GM23338 (cell line): Measurements from ENCODE around the gene ARL2BP. TPM values are rescaled to one million over a fixed set of nuclear protein-coding genes. Genes with fewer than 3 reads are reported as not detected.
"Not testable (repeated sequence)": the region's sequence is repeated elsewhere in the genome, so short reads cannot be mapped to it uniquely, and the experiment has no call there.

ENCODE experiments used
- ATAC-seq: fragments of 200-7000 bp; cut with Tn5 transposase; 3 replicates; pipeline ENCODE4 v1.9.1; 2020
- DNase-seq: peaks from one replicate; pipeline ENCODE4 v3.0.0-alpha.2; 2015; ENCODE audit warnings: low spot score
- H2AFZ ChIP-seq: fragments of 200-600 bp; sonication (generic); 2 replicates; pipeline ENCODE4 v1.8.0; 2016; ENCODE audit warnings: antibody characterized with exemption, mild to moderate bottlenecking, moderate library complexity
- H3F3A ChIP-seq: fragments of 200-600 bp; sonication (generic); replicated peaks from 2 replicates; pipeline ENCODE4 v1.8.0; 2017; ENCODE audit warnings: antibody characterized with exemption, mixed run types, low read depth
- H3K27ac ChIP-seq: fragments of 200-600 bp; sonication (generic); 2 replicates; pipeline ENCODE4 v1.6.1; 2016; ENCODE audit warnings: low read depth
- H3K27me3 ChIP-seq: fragments of 200-600 bp; sonication (generic); 2 replicates; pipeline ENCODE4 v1.8.0; 2016; ENCODE audit warnings: mild to moderate bottlenecking, mixed run types, moderate library complexity; ENCODE audit not compliant: insufficient read depth
- H3K36me3 ChIP-seq: fragments of 200-600 bp; sonication (generic); 2 replicates; pipeline ENCODE4 v1.8.0; 2016; ENCODE audit warnings: mild to moderate bottlenecking; ENCODE audit not compliant: insufficient read depth
- H3K4me1 ChIP-seq: fragments of 200-600 bp; sonication (generic); 2 replicates; pipeline ENCODE4 v1.8.0; 2016; ENCODE audit warnings: mild to moderate bottlenecking, moderate library complexity; ENCODE audit not compliant: insufficient read depth
- H3K4me2 ChIP-seq: fragments of 200-600 bp; sonication (generic); 2 replicates; pipeline ENCODE4 v1.7.1; 2017; ENCODE audit warnings: mixed run types
- H3K4me3 ChIP-seq: fragments of 200-600 bp; sonication (generic); 2 replicates; pipeline ENCODE4 v1.6.1; 2016; ENCODE audit warnings: mixed run types
- H3K79me2 ChIP-seq: fragments of 200-600 bp; sonication (generic); replicated peaks from 2 replicates; pipeline ENCODE4 v1.8.0; 2017; ENCODE audit warnings: mild to moderate bottlenecking; ENCODE audit not compliant: insufficient read depth
- H3K9me2 ChIP-seq: fragments of 200-600 bp; sonication (generic); 2 replicates; pipeline ENCODE4 v1.8.0; 2017; ENCODE audit not compliant: insufficient read depth
- H4K20me1 ChIP-seq: fragments of 200-600 bp; sonication (generic); replicated peaks from 2 replicates; pipeline ENCODE4 v1.8.0; 2017; ENCODE audit warnings: mild to moderate bottlenecking; ENCODE audit not compliant: insufficient read depth
- H3K27ac Mint-ChIP-seq: 2 replicates; pipeline ENCODE4 v1.8.0; 2020; ENCODE audit warnings: inconsistent platforms, mild to moderate bottlenecking, moderate library complexity, mixed read lengths
- H3K27me3 Mint-ChIP-seq: 3 replicates; pipeline ENCODE4 v1.8.0; 2022; ENCODE audit warnings: low read depth, mild to moderate bottlenecking, moderate library complexity, mixed read lengths, inconsistent platforms; ENCODE audit not compliant: insufficient read depth, poor library complexity
- H3K36me3 Mint-ChIP-seq: 3 replicates; pipeline ENCODE4 v1.8.0; 2021; ENCODE audit warnings: low read depth, mild to moderate bottlenecking, inconsistent platforms, moderate library complexity, mixed read lengths
- H3K4me1 Mint-ChIP-seq: 3 replicates; pipeline ENCODE4 v1.8.0; 2020; ENCODE audit warnings: mild to moderate bottlenecking, inconsistent platforms, mixed read lengths
- H3K4me3 Mint-ChIP-seq: 3 replicates; pipeline ENCODE4 v1.8.0; 2021; ENCODE audit warnings: moderate library complexity, mild to moderate bottlenecking, inconsistent platforms, mixed read lengths
- H3K9me3 Mint-ChIP-seq: 3 replicates; pipeline ENCODE4 v1.8.0; 2020; ENCODE audit warnings: moderate library complexity, mild to moderate bottlenecking, inconsistent platforms, mixed read lengths
- CREB1 ChIP-seq: fragments of 250-450 bp; sonication (Bioruptor Pico); IDR thresholded peaks from 2 replicates; pipeline ENCODE4 v1.5.0; 2020; ENCODE audit warnings: low read depth, mild to moderate bottlenecking, moderate library complexity
- EZH2 ChIP-seq: fragments of 200-600 bp; sonication (generic); IDR thresholded peaks from one replicate; pipeline ENCODE4 v1.8.0; 2017; ENCODE audit warnings: antibody characterized with exemption, mild to moderate bottlenecking, low read depth; ENCODE audit not compliant: unreplicated experiment
- EZH2phosphoT487 ChIP-seq: fragments of 200-600 bp; sonication (generic); IDR thresholded peaks from one replicate; pipeline ENCODE4 v1.8.1; 2018; ENCODE audit warnings: antibody characterized with exemption; ENCODE audit not compliant: unreplicated experiment
- NANOG ChIP-seq: IDR thresholded peaks from 2 replicates; pipeline ENCODE4 v1.6.1; 2016; ENCODE audit warnings: antibody characterized with exemption, borderline replicate concordance
- ZNF114 ChIP-seq: fragments of 250-450 bp; sonication (Bioruptor Pico); IDR thresholded peaks from 2 replicates; pipeline ENCODE4 v1.5.0; 2020; ENCODE audit warnings: mild to moderate bottlenecking, moderate library complexity
- polyA plus RNA-seq: library from polyadenylated mRNA; unstranded; fragments of >200 nt; fragmentation: Nextera tagmentation; extraction: Ambion mirVana; gene quantifications from 2 replicates; pipeline ENCODE4 v1.2.1, GENCODE V29; 2016
- total RNA-seq: library from RNA; depleted of rRNA; stranded (reverse); fragments of >200 nt; shearing (Covaris generic); gene quantifications from 2 replicates; pipeline ENCODE4 v1.2.3, GENCODE V29; 2014
- TF ChIP-seq, protein P1 (sequence below): IDR thresholded peaks from 2 replicates; pipeline ENCODE4 v1.6.1; 2016; ENCODE audit warnings: antibody characterized with exemption
- TF ChIP-seq, protein P2 (sequence below): IDR thresholded peaks from one replicate; pipeline ENCODE4 v1.6.1; 2018; ENCODE audit warnings: antibody characterized with exemption; ENCODE audit not compliant: unreplicated experiment

ARL2BP gene
- total and polyA plus RNA-seq, 2 experiments from 2014 or later, result 10.3 to 13.4 TPM

DNA sequence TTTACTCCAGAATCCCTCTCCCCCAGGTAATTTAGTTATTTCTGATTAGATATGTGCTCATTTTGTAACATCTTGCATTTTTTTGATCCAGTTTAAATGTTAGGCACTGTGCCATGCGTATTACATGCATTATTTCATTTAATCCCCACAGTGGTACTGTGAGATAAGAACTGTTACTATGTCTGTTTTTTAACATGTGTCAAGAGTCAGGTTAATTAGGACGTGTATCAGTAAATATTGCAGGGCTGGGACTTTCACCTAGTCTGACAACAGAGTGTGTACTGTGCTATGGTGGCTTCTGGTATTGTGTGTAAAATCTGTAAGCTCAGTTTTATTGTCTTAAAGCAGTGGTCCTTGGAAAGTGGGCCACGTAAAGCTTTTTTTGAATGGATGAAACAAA, 48.3 kb upstream of the ARL2BP start:
- peaks cover 13% of the 10 kb centered on the region for H3K9me3 Mint-ChIP-seq

DNA sequence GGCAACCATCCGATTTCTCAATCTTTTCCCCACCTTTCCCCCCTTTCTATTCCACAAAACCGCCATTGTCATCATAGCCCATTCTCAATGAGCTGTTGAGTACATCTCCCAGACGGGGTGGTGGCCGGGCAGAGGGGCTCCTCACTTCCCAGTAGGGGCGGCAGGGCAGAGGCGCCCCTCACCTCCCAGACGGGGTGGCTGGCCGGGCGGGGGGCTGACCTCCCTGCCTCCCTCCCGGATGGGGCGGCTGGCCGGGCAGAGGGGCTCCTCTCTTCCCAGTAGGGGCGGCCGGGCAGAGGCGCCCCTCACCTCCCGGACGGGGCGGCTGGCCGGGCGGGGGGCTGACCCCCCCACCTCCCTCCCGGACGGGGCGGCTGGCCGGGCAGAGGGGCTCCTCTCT, 44.7 kb upstream of the ARL2BP start:
- not testable (repeated sequence) for ATAC-seq

More for the DNA sequence above, 48.3 kb upstream of the ARL2BP start:
- peaks cover 17% of the 10 kb centered on the region for H3K36me3 Mint-ChIP-seq
- H3K4me3 ChIP-seq, result no peak overlapping the region
- no peaks in the 10 kb centered on the region for H3F3A ChIP-seq
- peaks cover 17% of the 10 kb centered on the region; the same call in 1 of the 2 replicates for H4K20me1 ChIP-seq
- DNase-seq, result no peak
- no peak for ATAC-seq
- H3K9me2 ChIP-seq, result no peaks in the 10 kb centered on the region
- H3K4me2 ChIP-seq, result no peak overlapping the region
- no peak overlapping the region for H3K27ac Mint-ChIP-seq
- H3K79me2 ChIP-seq, result peaks cover 78% of the 10 kb centered on the region
- no peak overlapping the region for H2AFZ ChIP-seq
- H3K4me1 ChIP-seq, result peaks cover 4% of the 10 kb centered on the region; the same call in 1 of the 2 replicates
- no peaks in the 10 kb centered on the region for H3K36me3 ChIP-seq
- no peaks in the 10 kb centered on the region for H3K27me3 Mint-ChIP-seq
- peaks cover 8% of the 10 kb centered on the region for H3K4me1 Mint-ChIP-seq
- no peak for TF ChIP-seq CREB1 (CRISPR knock-in tag)
- TF ChIP-seq NANOG, result no peak
- TF ChIP-seq, protein P1, sequence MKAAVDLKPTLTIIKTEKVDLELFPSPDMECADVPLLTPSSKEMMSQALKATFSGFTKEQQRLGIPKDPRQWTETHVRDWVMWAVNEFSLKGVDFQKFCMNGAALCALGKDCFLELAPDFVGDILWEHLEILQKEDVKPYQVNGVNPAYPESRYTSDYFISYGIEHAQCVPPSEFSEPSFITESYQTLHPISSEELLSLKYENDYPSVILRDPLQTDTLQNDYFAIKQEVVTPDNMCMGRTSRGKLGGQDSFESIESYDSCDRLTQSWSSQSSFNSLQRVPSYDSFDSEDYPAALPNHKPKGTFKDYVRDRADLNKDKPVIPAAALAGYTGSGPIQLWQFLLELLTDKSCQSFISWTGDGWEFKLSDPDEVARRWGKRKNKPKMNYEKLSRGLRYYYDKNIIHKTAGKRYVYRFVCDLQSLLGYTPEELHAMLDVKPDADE, result no peak
- TF ChIP-seq EZH2, result no peak
- no peak for TF ChIP-seq EZH2phosphoT487
- TF ChIP-seq, protein P2, sequence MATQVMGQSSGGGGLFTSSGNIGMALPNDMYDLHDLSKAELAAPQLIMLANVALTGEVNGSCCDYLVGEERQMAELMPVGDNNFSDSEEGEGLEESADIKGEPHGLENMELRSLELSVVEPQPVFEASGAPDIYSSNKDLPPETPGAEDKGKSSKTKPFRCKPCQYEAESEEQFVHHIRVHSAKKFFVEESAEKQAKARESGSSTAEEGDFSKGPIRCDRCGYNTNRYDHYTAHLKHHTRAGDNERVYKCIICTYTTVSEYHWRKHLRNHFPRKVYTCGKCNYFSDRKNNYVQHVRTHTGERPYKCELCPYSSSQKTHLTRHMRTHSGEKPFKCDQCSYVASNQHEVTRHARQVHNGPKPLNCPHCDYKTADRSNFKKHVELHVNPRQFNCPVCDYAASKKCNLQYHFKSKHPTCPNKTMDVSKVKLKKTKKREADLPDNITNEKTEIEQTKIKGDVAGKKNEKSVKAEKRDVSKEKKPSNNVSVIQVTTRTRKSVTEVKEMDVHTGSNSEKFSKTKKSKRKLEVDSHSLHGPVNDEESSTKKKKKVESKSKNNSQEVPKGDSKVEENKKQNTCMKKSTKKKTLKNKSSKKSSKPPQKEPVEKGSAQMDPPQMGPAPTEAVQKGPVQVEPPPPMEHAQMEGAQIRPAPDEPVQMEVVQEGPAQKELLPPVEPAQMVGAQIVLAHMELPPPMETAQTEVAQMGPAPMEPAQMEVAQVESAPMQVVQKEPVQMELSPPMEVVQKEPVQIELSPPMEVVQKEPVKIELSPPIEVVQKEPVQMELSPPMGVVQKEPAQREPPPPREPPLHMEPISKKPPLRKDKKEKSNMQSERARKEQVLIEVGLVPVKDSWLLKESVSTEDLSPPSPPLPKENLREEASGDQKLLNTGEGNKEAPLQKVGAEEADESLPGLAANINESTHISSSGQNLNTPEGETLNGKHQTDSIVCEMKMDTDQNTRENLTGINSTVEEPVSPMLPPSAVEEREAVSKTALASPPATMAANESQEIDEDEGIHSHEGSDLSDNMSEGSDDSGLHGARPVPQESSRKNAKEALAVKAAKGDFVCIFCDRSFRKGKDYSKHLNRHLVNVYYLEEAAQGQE, result no peak
- no peak for TF ChIP-seq ZNF114 (CRISPR knock-in tag)
- no peak overlapping the region for H3K4me3 Mint-ChIP-seq
- no peaks in the 10 kb centered on the region for H3K27me3 ChIP-seq
- H3K27ac ChIP-seq, result no peak overlapping the region

DNA sequence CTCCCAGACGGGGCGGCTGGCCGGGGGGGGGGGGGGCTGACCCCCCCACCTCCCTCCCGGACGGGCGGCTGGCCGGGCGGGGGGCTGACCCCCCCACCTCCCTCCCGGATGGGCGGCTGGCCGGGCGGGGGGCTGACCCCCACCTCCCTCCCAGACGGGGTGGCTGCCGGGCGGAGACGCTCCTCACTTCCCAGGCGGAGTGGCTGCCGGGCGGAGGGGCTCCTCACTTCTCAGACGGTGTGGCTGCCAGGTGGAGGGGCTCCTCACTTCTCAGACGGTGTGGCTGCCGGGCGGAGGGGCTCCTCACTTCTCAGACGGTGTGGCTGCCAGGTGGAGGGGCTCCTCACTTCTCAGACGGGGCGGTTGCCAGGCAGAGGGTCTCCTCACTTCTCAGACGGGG, 44.1 kb upstream of the ARL2BP start:
- not testable (repeated sequence) for H3K4me2 ChIP-seq, H3K27me3 ChIP-seq, ATAC-seq, H3K4me1 ChIP-seq, H3K36me3 ChIP-seq, H3K27me3 Mint-ChIP-seq, H2AFZ ChIP-seq, H3K4me1 Mint-ChIP-seq, H3K4me3 Mint-ChIP-seq, H3K27ac ChIP-seq, H3K9me2 ChIP-seq, H3K27ac Mint-ChIP-seq, H3K4me3 ChIP-seq, DNase-seq, H3F3A ChIP-seq
- H3K9me3 Mint-ChIP-seq, result peaks cover 16% of the 10 kb centered on the region
- H3K36me3 Mint-ChIP-seq, result peaks cover 39% of the 10 kb centered on the region
- Histone ChIP-seq H4K20me1 (peaks cover 17% of the 10 kb centered on the region; the same call in 1 of the 2 replicates), H3K79me2 (peaks cover 46% of the 10 kb centered on the region)

More for the DNA sequence above, 44.7 kb upstream of the ARL2BP start:
- not testable (repeated sequence) for H3K4me3 ChIP-seq, H3K36me3 ChIP-seq, H3K4me1 ChIP-seq, H3K9me2 ChIP-seq, H3K4me2 ChIP-seq, DNase-seq, H3K27ac Mint-ChIP-seq, H3K4me3 Mint-ChIP-seq, H3F3A ChIP-seq, H3K27me3 Mint-ChIP-seq, H3K4me1 Mint-ChIP-seq, H2AFZ ChIP-seq, H3K27ac ChIP-seq, H3K27me3 ChIP-seq
- peaks cover 51% of the 10 kb centered on the region for H3K79me2 ChIP-seq
- H4K20me1 ChIP-seq, result peaks cover 17% of the 10 kb centered on the region; the same call in 1 of the 2 replicates
- Mint-ChIP-seq H3K36me3 (peaks cover 34% of the 10 kb centered on the region), H3K9me3 (peaks cover 16% of the 10 kb centered on the region)
